GM12891 (cell line): ENCODE results near the gene HMGCS1.

ENCODE experiments used
- POLR2AphosphoS5 ChIP-seq: IDR thresholded peaks from 2 replicates; pipeline ENCODE4 v1.6.1; 2011; ENCODE audit warnings: low read depth, low read length, control low read depth
- SPI1 ChIP-seq: IDR thresholded peaks from 2 replicates; pipeline ENCODE4 v1.6.1; 2011; ENCODE audit warnings: low read depth, low read length, control low read depth
- TAF1 ChIP-seq: IDR thresholded peaks from 2 replicates; pipeline ENCODE4 v1.6.1; 2011; ENCODE audit warnings: low read depth, low read length, control low read depth

DNA sequence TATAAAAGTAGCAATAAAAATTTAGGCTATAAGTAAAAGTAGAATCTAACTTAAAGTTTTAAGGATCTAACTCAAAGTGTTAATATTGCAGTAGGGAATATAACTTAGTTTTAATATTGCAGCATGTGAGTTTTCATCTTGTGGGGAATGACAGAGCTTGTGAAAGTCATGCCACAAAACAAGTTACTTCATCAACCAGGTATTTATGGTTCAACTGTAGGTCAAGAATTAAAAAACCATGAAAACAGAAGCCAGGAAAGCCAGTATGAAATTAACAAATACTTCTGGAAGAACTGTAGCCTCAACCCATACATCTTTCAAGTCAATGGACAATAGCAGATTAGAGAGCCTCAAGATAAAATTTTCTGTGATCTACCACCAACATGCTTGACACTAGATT, 19.0 kb downstream of the HMGCS1 start:
- no peak for TF ChIP-seq TAF1
- TF ChIP-seq SPI1 = no peak
- TF ChIP-seq POLR2AphosphoS5 = no peak
